ENCODE measurements around the gene SND1.

DNA sequence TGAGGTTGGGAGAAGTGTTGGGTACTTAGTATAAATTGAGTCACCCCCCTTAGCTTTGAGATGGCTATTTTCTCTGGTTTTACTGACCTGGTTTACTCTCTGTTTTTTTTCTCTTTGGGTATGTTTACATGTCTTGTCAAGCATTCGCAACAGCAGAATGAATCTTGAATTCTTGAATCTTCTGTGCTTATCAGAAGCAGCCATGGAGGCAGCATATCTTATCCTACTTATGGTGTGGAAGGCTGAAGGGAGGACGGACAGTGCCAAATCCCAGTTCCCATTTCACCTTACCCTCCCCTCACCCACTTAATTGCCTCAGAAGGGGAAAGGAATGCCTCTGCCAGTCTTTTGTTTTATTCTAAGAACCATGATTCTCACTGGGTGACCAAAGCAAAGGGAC lies 3.7 kb downstream of the SND1 start:
- TF ChIP-seq, protein P1, sequence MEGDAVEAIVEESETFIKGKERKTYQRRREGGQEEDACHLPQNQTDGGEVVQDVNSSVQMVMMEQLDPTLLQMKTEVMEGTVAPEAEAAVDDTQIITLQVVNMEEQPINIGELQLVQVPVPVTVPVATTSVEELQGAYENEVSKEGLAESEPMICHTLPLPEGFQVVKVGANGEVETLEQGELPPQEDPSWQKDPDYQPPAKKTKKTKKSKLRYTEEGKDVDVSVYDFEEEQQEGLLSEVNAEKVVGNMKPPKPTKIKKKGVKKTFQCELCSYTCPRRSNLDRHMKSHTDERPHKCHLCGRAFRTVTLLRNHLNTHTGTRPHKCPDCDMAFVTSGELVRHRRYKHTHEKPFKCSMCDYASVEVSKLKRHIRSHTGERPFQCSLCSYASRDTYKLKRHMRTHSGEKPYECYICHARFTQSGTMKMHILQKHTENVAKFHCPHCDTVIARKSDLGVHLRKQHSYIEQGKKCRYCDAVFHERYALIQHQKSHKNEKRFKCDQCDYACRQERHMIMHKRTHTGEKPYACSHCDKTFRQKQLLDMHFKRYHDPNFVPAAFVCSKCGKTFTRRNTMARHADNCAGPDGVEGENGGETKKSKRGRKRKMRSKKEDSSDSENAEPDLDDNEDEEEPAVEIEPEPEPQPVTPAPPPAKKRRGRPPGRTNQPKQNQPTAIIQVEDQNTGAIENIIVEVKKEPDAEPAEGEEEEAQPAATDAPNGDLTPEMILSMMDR (conservative IDR thresholded peaks at IDR 0.05; ENCODE audit: low read depth, low read length): no peak
- TF ChIP-seq EZH2phosphoT487 (IDR thresholded peaks at IDR 0.05; ENCODE audit: borderline replicate concordance, low read length): no peak

Measured in PC-3 (cell line).